ENCODE measurements around the gene CFAP65. TPM values are rescaled to one million over a fixed set of nuclear protein-coding genes. Genes with fewer than 3 reads are reported as not detected.

CFAP65 gene
- total RNA-seq, 2 donors from 2014 or later = 0.05 to 1.6 TPM

DNA sequence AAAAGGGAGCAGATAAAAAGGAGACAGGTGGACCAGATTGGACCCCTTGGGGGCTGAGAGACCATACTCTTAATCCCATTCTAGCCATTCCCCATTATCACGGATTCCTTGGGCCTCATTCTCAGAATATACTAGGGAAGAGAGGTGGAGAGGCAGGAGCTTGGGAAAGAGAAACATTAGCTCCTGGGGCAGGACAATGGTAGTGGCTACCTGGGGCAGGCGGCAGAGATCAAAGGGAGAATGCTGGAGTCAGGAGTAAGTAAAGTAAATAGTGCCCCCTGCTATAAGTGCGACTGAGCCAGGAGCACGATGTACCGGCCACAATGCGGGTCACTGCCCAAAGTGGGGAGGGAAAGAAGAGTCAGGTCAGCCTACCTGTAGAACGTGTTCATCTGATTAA is 39.8 kb upstream of the CFAP65 start:
- intact Hi-C loops (cut with DNase I) = no loop called here
- Histone ChIP-seq H3K27me3 (no peaks in the 10 kb centered on the region), H3K9ac (ENCODE audit: low read depth in 2 of 2, low read length in 2 of 2) (peak overlapping the region in 1 of 2 donors; percentile 35), H3K9me3 (no peaks in the 10 kb centered on the region), H3K4me1 (peaks cover 5% of the 10 kb centered on the region), H3K27ac (peak overlapping the region; percentile 90), H3K4me3 (no peak overlapping the region), H3K36me3 (no peaks in the 10 kb centered on the region)
- TF ChIP-seq CTCF (IDR thresholded peaks at IDR 0.05) = no peak
- DNase-seq = no peak

GRCh38 chr2:219079417-219079816 is 38.1 kb upstream of the CFAP65 start:
- H3K27ac ChIP-seq = peak overlapping the region; percentile 85
- intact Hi-C loops (cut with DNase I) = no loop called here
- DNase-seq = peak; percentile 87
- H3K4me1 ChIP-seq = peaks cover 5% of the 10 kb centered on the region
- no peaks in the 10 kb centered on the region for H3K27me3 ChIP-seq
- no peaks in the 10 kb centered on the region for H3K9me3 ChIP-seq
- peak overlapping the region in 1 of 2 donors; percentile 35 for H3K9ac ChIP-seq (ENCODE audit: low read depth in 2 of 2, low read length in 2 of 2)
- H3K36me3 ChIP-seq = no peaks in the 10 kb centered on the region
- no peak for TF ChIP-seq CTCF (IDR thresholded peaks at IDR 0.05)
- H3K4me3 ChIP-seq = no peak overlapping the region

- peaks cover 6% of the 10 kb centered on the region for H3K4me1 ChIP-seq
- H3K4me3 ChIP-seq = no peak overlapping the region
- intact Hi-C loops (cut with DNase I) = no loop called here
- H3K9me3 ChIP-seq = no peaks in the 10 kb centered on the region
- DNase-seq = no peak
- H3K27me3 ChIP-seq = no peaks in the 10 kb centered on the region
- peak overlapping the region; percentile 85 for H3K27ac ChIP-seq
- no peak for TF ChIP-seq CTCF (IDR thresholded peaks at IDR 0.05)
- H3K36me3 ChIP-seq = no peaks in the 10 kb centered on the region
- H3K9ac ChIP-seq (ENCODE audit: low read depth in 2 of 2, low read length in 2 of 2) = peak overlapping the region in 1 of 2 donors; percentile 35
Measured at GRCh38 chr2:219078951-219079350, 37.6 kb upstream of the CFAP65 start.

DNA sequence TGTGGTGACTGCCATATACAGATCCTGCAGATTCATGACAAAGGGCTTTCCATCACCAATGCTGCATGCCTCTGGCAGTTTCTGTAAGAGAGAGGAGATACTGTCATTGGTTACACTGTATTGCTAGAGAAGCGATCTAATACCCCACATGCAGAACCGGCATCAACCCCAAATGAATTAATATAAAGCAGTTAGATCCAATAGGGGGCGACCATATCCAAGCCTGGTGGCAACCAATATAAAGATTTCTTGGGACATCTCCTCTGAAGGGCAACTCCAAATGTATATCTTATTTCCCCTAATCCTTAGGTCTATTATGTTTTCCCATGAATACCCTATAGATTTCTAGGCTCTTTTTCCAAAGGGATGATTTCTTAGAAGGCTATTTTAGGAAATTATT is 36.8 kb upstream of the CFAP65 start:
- no peak for DNase-seq
- no peak for TF ChIP-seq CTCF (IDR thresholded peaks at IDR 0.05)
- Histone ChIP-seq H3K9ac (ENCODE audit: low read depth in 2 of 2, low read length in 2 of 2) (no peak overlapping the region), H3K27ac (peak overlapping the region; percentile 85), H3K4me1 (peaks cover 11% of the 10 kb centered on the region), H3K36me3 (no peaks in the 10 kb centered on the region), H3K4me3 (no peak overlapping the region), H3K27me3 (no peaks in the 10 kb centered on the region), H3K9me3 (no peaks in the 10 kb centered on the region)
- intact Hi-C loops (cut with DNase I) = no loop called here

DNA sequence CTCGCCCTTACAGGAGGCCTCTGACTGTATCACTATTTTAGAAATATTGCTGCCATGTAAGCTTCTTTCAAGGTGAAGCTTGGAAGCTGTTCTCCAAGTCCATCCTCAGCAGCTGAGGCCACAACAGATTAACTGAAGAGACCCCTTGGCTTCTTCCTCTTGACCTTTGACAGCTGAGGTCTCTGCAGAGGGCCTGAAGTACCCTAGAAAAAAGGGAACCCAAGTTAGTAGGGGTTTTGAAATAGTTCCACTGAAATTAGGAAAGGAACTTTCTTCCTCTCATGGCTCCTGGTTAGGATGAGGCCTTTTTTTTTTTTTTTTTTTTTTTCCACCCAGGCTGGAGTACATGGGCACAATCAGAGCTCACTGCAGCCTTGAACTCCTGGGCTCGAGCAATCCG is 34.9 kb upstream of the CFAP65 start:
- no peak for TF ChIP-seq CTCF (IDR thresholded peaks at IDR 0.05)
- no peaks in the 10 kb centered on the region for H3K36me3 ChIP-seq
- H3K4me1 ChIP-seq = peaks cover 16% of the 10 kb centered on the region
- no peak overlapping the region for H3K4me3 ChIP-seq
- no peaks in the 10 kb centered on the region for H3K27me3 ChIP-seq
- H3K9me3 ChIP-seq = no peaks in the 10 kb centered on the region
- H3K9ac ChIP-seq (ENCODE audit: low read depth in 2 of 2, low read length in 2 of 2) = no peak overlapping the region
- no peak for DNase-seq
- intact Hi-C loops (cut with DNase I) = no loop called here
- no peak overlapping the region for H3K27ac ChIP-seq
